ENCODE data around the gene KLHL1.

GRCh38 chr13:69956839-69957238, 151.4 kb downstream of the KLHL1 start:
- TF ChIP-seq POLR2A (IDR thresholded peaks at IDR 0.05): no peak
- no peak for TF ChIP-seq CTCF (IDR thresholded peaks at IDR 0.05 in 8 of 11, conservative IDR thresholded peaks at IDR 0.05 in 3 of 11)

Measured in spleen (tissue), 7 donors.